PFSK-1 (cell line): ENCODE measurements around the gene GAMT.

Source experiments
- FOXP2 ChIP-seq: optimal IDR thresholded peaks from 2 replicates; pipeline ENCODE3; 2011; ENCODE audit warnings: borderline replicate concordance, control low read depth, inconsistent platforms; ENCODE audit not compliant: insufficient read depth; ENCODE audit errors: extremely low read length, extremely low read depth
- POLR2AphosphoS5 ChIP-seq: IDR thresholded peaks from 2 replicates; pipeline ENCODE4 v1.6.1; 2012; ENCODE audit warnings: low read depth, mild to moderate bottlenecking, control low read depth, low read length, moderate library complexity
- REST ChIP-seq, 2 experiments: IDR thresholded peaks; 2 replicates each; pipeline versions ENCODE4 v1.6.1 to v1.8.0; 2011 to 2012; ENCODE audit warnings: low read depth in 2 of 2, low read length in 2 of 2, control low read depth in 1 of 2, inconsistent platforms in 1 of 2, mild to moderate bottlenecking in 1 of 2, moderate library complexity in 1 of 2; ENCODE audit not compliant: insufficient read depth in 1 of 2
- SIN3A ChIP-seq: IDR thresholded peaks from 2 replicates; pipeline ENCODE4 v1.6.1; 2012; ENCODE audit warnings: mild to moderate bottlenecking, low read length, moderate library complexity, borderline replicate concordance; ENCODE audit not compliant: insufficient read depth
- TAF1 ChIP-seq: IDR thresholded peaks from 2 replicates; pipeline ENCODE4 v1.6.1; 2012; ENCODE audit warnings: low read length, control low read depth, borderline replicate concordance; ENCODE audit not compliant: insufficient read depth

- TF ChIP-seq TAF1 (no peak), POLR2AphosphoS5 (no peak; the same call in 1 of the 2 replicates), SIN3A (no peak), REST (IDR thresholded peaks at IDR 0.05; ENCODE audit: insufficient read depth in 1 of 2, low read depth in 2 of 2, low read length in 2 of 2) (no peak), FOXP2 (peak; percentile 52)
These were observed 5.6 kb upstream of the GAMT start for GRCh38 chr19:1406774-1407527.
